Loucy (cell line): ENCODE data around the gene BHLHE40.

ENCODE experiments used
- EZH2phosphoT487 ChIP-seq: fragments of 200-600 bp; IDR thresholded peaks from 2 replicates; pipeline ENCODE4 v1.6.1; 2018; ENCODE audit warnings: antibody characterized with exemption, mild to moderate bottlenecking, moderate library complexity, borderline replicate concordance
- TF ChIP-seq, protein P1 (sequence below): fragments of 200-600 bp; sonication (generic); conservative IDR thresholded peaks from 2 replicates; pipeline ENCODE4 v1.5.1; 2014; ENCODE audit warnings: mild to moderate bottlenecking, antibody characterized with exemption, low read length

DNA sequence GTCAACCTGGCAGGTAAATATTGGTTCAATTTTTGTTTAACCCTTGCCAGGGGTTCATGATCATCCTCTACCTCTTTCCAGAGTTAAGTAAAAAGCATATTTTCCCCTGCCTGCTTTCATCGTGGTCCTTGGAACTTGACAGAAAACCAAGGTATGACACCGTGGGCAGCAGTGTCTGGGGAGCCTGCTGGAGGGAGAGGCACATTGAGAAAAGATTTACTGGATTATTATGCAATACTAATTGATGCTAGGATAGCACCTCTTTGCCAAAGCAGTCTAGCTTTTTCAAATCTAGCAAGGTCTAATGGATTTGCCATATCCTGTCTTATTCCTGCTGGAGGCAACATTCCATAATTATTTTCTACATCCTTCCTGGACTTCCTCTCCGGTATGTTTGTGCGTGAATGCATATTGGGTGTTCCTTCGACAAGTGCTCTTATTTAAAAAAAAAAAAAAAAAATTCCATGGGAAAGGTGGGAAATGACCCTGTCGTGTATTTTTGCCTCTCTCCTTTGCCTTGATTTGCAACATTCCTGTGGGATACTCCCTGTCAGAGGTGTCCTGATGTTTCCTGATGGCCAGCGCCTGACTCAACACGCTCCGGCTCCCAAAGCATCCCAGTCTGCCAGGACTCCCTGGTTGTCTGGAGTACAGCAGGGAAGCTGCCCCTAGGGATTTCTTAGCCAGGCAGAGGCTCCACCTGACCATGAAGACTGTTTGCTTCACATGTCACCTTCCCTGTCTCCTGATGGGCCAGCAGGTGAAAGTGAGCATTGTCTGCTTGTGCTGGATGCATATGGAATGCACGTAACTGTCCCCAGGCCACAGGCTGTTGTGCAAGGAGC is 6.3 kb downstream of the BHLHE40 start:
- TF ChIP-seq, protein P1, sequence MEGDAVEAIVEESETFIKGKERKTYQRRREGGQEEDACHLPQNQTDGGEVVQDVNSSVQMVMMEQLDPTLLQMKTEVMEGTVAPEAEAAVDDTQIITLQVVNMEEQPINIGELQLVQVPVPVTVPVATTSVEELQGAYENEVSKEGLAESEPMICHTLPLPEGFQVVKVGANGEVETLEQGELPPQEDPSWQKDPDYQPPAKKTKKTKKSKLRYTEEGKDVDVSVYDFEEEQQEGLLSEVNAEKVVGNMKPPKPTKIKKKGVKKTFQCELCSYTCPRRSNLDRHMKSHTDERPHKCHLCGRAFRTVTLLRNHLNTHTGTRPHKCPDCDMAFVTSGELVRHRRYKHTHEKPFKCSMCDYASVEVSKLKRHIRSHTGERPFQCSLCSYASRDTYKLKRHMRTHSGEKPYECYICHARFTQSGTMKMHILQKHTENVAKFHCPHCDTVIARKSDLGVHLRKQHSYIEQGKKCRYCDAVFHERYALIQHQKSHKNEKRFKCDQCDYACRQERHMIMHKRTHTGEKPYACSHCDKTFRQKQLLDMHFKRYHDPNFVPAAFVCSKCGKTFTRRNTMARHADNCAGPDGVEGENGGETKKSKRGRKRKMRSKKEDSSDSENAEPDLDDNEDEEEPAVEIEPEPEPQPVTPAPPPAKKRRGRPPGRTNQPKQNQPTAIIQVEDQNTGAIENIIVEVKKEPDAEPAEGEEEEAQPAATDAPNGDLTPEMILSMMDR, result no peak
- no peak for TF ChIP-seq EZH2phosphoT487
